ENCODE data around the gene SOX5.

- TF ChIP-seq, protein P1, sequence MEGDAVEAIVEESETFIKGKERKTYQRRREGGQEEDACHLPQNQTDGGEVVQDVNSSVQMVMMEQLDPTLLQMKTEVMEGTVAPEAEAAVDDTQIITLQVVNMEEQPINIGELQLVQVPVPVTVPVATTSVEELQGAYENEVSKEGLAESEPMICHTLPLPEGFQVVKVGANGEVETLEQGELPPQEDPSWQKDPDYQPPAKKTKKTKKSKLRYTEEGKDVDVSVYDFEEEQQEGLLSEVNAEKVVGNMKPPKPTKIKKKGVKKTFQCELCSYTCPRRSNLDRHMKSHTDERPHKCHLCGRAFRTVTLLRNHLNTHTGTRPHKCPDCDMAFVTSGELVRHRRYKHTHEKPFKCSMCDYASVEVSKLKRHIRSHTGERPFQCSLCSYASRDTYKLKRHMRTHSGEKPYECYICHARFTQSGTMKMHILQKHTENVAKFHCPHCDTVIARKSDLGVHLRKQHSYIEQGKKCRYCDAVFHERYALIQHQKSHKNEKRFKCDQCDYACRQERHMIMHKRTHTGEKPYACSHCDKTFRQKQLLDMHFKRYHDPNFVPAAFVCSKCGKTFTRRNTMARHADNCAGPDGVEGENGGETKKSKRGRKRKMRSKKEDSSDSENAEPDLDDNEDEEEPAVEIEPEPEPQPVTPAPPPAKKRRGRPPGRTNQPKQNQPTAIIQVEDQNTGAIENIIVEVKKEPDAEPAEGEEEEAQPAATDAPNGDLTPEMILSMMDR (IDR thresholded peaks at IDR 0.05), result no peak
- TF ChIP-seq POLR2A (IDR thresholded peaks at IDR 0.05), result no peak
Observed at GRCh38 chr12:23813206-23813605, 136.3 kb downstream of the SOX5 start.
